AML-193 (cell line): ENCODE results near the gene NACC2.

Experiments used
- DNase-seq, 2 experiments: peaks; one replicate each; lab custom pipeline; 2025; lab: John Stamatoyannopoulos, UW

Gene NACC2

GRCh38 chr9:136092741-136093140, 2.3 kb downstream of the NACC2 start:
- DNase-seq, result no peak

GRCh38 chr9:136092353-136092650, 2.8 kb downstream of the NACC2 start:
- no peak for DNase-seq

- DNase-seq, result no peak
Observed at GRCh38 chr9:136091582-136092352, 3.3 kb downstream of the NACC2 start.

- no peak for DNase-seq
Observed at GRCh38 chr9:136090768-136091581, 4.1 kb downstream of the NACC2 start.

GRCh38 chr9:136090056-136090735, 4.9 kb downstream of the NACC2 start:
- peak in 1 of 2 experiments; percentile 29 for DNase-seq

- DNase-seq, result peak; percentile 37 to 40
Observed at GRCh38 chr9:136089697-136090045, 5.4 kb downstream of the NACC2 start.

- DNase-seq, result peak; percentile 54 to 73
Observed at GRCh38 chr9:136088939-136089696, 6.0 kb downstream of the NACC2 start.

- DNase-seq, result no peak
Observed at GRCh38 chr9:136088481-136088938, 6.6 kb downstream of the NACC2 start.

GRCh38 chr9:136087741-136088480, 7.2 kb downstream of the NACC2 start:
- DNase-seq, result no peak

GRCh38 chr9:136086951-136087740, 7.9 kb downstream of the NACC2 start:
- DNase-seq, result no peak

GRCh38 chr9:136086213-136086881, 8.7 kb downstream of the NACC2 start:
- no peak for DNase-seq

- no peak for DNase-seq
Observed at GRCh38 chr9:136085815-136086212, 9.3 kb downstream of the NACC2 start.

GRCh38 chr9:136084063-136084944, 10.8 kb downstream of the NACC2 start:
- DNase-seq, result no peak

- DNase-seq, result no peak
Observed at GRCh38 chr9:136083558-136084062, 11.5 kb downstream of the NACC2 start.

- DNase-seq, result no peak
Observed at GRCh38 chr9:136082496-136083361, 12.4 kb downstream of the NACC2 start.

GRCh38 chr9:136081826-136082495, 13.1 kb downstream of the NACC2 start:
- DNase-seq, result no peak
